ENCODE results near the gene KLHL28.

Gene KLHL28

DNA sequence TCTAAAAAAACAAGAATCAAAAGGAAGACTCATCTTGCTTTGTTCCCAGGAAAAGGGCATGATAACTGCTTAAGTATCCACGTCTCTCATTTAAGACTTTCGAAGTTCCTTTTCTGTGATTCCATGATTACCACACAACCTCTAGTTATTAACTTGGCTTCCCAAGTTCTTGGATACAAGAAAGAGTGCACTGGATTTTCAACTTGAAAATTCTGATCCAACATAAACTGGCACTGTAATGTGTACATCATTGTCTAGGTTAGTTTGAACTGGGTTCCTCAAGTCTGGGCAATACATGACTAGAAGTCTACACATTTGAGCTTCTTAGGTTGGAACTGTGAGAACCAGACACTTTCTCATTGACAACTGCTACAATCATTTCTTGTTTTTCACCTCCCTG lies 1.6 kb downstream of the KLHL28 start:
- DNase-seq (ENCODE audit: low read depth in 2 of 2), result no peak

DNA sequence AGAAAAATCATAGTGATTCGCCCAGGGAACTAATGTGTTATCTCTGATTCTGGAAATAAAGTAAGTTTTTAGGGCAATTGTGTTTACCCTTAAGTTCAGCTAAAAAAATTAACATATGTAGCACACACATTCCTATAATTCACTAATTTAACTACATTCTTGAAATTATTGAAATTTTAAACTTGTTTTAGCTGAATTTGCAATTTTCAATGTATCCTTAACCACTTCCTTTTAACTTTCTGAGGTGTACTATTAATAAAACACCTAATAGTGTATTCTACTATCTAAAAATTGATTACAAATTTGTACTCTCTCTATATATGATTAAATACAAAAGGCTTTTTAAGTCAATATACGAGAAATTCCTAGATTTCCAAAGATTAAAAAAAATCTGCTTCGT lies 2.2 kb downstream of the KLHL28 start:
- no peak for DNase-seq (ENCODE audit: low read depth in 2 of 2)

DNA sequence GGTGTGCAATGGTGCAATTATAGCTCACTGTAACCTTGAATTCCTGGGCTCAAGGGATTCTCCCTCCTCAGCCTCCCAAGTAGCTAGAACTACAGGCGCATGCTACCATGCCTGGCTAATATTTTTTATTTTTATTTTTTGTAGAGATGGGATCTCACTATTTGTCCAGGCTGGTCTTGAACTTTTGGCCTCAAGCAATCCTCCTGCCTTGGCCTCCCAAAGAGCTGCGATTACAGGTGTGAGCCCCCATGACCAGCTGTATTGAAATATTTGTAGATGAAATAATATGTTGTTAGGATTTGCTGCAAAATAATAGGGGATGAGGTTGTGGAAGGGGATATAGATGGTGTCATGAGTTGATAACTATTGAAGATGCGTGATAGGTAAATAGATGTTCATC lies 4.9 kb downstream of the KLHL28 start:
- DNase-seq (ENCODE audit: low read depth in 2 of 2), result no peak

DNA sequence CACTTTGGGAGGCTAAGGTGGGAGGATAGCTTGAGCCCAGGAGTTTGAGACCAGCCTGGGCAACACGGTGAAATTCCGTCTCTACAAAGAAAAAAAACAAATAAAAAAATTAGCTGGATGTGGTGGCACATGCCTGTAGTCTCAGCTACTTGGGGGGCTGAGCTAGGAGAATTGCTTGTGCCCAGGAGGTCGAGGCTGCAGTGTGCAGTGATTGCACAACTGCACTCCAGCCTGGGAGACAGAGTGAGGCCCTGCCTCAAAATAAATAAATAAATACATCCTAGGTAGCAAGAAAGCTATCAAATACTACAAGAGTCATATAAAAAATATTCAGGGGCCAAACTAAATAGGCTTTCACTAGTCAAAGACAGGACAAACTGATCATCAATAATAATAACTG lies 6.2 kb downstream of the KLHL28 start:
- no peak for DNase-seq (ENCODE audit: low read depth in 2 of 2)

DNA sequence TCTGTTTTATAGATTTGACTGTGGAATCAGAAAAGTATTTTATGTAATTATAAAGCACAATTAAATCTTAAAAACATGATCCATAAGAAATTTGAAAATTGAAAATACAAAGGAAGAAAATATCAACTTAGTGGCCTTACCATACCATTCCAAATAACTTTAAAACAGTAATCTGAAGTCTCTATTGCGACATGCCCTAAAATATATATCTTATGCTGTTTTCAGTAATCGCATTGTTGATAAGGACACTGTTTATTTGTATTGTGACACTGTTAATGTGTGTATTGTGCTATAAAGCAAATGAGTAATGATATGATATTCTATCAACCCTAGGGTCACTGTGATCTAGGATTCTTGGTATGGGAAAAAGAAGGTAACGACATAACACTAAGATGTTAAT lies 7.0 kb downstream of the KLHL28 start:
- DNase-seq (ENCODE audit: low read depth in 2 of 2), result no peak

DNA sequence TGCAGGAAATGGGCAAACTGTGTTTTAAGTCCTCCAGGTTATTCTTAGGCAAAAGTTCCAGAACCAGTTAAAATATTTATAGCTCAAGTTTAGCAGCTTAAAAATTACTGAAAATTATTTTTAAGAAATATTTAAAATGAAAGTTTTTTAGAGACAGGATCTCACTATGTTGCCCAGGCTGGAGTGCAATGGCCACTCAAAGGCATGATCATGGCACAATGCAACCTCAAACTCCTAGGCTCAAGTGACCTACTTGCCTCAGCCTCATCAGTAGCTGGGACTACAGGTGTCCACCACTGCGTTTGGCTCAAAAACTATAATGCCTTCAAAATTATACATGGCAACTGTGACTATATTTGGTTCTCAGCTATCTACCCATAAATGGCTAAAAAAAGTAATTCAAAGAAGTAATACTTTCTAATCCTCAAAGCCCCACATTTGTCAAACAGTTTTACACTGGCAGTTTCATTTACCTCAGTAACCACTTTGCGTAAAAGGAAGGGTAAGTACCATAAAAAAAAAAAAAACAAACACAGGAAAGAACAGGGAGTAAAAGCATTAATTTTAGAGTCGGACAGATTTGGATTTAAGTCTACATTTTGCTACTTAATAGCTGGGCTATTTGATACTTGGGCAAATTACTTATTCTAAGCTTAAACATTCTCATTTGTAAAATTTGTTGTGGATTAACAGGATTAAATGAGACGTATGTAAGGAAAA lies 9.2 kb downstream of the KLHL28 start:
- no peak for DNase-seq (ENCODE audit: low read depth in 2 of 2)

DNA sequence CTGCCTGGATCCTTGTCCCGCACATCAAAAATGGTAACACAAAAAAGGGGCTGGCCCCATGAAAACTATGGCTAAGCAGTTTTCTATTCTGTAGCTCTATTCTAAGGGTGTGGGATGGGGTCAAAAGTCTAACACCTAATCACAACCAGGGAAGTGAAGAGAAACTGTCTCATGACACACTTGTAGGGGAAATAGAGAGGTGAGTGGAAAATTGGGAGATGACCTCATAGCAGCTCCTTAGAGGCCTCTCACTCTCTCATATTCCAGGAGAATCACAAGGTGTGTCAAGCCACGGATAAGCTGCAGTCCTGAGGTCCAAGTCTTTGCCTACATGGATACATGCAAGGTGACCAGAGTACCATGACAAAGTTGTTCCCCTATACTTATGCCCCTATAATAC lies 10.7 kb downstream of the KLHL28 start:
- no peak for DNase-seq (ENCODE audit: low read depth in 2 of 2)

DNA sequence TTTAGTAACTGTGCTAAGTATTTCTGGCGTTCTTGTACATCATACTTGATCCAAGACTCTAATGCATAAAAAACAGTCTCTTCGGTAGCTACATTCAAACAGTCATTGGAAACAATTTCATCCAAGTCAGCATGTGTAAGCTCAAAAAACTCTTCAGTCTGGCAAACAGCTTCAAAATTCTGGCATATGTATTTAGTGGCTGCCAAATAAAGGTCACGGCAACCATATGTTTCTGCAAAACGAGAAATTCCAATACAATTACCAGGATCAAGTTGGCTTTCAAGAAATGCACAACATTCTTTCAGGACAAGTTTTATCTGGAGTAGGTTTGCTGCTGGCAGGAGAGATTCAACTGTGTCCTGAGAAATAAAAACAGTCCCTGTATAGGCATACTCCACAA lies 16.5 kb downstream of the KLHL28 start:
- DNase-seq (ENCODE audit: low read depth in 2 of 2), result no peak

DNA sequence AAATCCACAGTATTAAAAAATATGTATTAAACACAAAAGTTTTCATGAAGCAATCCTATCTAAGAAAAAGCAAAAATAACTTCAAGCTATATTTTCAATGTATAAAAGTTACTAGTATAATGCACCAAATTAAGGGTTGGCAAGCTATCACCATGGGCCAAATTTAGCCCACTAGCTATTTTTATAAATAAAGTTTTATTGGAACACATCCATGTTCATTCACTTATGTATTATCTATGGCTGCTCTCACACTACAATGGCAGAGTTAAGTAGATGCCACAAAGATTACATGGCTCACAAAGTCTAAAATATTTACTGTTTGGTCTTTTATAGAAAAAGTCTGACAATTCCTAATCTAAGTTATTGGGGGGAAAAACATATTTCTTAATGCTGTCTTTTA lies 17.6 kb downstream of the KLHL28 start:
- DNase-seq (ENCODE audit: low read depth in 2 of 2), result no peak

DNA sequence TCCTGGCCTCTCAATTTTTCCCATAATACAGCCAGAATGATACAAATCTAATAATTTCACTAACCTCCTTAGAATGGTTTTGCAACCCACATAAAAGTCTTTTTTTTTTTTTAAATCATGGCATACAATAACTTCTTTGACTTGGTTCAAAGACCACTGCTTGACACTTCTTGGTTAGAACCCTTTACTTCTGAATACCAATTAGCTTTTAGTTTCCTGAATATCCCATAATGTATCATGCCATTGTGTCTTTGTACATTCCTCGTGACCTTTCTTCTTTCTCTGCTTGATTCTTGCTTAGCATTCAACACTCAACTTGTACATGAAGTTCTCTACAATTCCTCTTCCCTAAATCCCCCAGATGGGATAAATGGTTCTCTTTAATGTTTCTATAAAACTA lies 19.3 kb downstream of the KLHL28 start:
- no peak for DNase-seq (ENCODE audit: low read depth in 2 of 2)

DNA sequence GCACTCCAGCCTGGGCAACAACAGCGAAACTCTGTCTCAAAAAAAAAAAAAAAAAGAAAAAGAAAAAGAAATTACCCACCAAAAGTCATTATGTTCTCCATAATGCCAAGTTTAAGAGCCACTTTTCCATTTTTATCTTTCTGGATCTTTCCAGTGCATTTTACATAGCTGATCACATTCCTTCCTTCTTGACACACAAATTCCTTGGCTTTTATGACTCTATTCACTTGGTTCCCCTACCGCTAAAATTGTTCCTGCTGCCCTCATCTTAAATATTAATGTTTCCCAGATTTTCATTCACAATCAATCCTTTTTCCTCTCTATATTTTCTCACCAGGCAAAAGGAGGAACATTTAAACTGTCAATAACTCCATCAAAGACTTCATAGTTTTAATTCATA lies 20.2 kb downstream of the KLHL28 start:
- DNase-seq (ENCODE audit: low read depth in 2 of 2), result no peak

DNA sequence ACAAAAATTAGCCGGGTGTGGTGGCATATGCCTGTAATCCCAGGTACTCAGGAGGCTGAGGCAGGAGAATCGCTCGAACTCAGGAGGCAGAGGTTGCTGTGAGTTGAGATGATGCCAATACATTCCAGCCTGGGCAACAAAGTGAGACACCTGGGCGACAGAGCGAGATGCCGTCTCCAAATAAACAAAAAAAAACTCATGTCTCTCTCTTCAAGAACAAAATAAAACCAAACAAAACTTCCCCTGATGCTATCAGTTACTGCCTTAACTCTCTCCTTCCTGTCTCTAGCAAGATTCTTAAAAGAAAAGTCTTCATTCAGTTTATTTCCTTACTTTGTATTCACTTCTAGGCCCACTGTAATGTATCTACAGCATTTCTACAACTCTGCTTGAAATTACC lies 20.8 kb downstream of the KLHL28 start:
- no peak for DNase-seq (ENCODE audit: low read depth in 2 of 2)

DNA sequence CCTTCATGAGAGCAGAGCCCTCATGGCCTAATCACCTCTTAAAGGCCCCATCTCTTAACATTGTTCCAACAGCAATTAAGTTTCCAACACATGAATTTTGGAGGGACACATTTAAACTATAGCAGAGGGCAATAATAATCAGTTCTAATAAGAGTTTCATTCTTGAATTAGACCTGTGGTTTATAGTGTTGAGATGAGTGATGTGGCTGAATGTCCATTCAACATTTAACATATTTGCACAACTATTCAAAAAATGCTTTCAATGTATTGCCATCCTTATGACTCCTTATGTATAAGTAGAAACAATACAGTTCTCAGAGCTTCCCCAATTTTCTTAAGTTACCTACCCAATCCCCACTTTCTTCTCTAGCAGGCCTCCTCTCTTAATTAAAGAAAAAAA lies 21.5 kb downstream of the KLHL28 start:
- no peak for DNase-seq (ENCODE audit: low read depth in 2 of 2)

DNA sequence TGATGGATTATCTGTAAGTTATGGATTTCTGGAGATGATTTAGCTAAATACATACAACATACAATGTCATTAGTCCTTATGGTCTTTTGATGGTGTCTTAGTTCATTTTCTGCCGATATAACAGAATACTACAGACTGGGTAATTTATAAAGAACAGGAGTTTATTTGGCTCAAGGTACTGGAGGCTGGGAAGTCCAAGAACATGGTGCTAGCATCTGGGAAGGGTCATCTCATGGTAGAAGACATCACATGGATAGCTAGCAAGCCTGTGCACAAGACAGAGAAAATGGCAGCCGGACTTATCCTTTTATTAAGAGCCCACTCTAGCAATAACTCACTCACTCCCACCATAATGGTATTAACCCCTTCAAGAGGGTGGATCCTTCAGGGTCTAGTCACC lies 24.2 kb downstream of the KLHL28 start:
- no peak for DNase-seq (ENCODE audit: low read depth in 2 of 2)

DNA sequence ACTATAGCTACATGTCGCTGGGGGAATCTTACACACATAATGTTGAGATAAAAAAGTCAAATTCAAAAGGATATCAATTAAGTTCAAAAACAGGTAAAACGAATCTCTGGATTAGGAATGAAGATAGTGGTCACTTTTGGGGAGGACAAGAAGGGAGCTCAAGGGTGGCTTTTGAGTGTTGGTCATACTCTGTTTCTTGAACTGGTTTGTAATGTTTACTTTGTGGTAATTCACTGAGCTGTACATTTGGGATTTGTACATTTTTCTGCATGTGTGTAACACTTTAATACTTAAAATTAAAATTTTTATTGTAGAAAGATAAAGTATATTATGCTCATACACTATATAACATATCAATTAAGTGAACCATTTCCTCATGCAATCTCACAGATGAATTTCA lies 26.6 kb downstream of the KLHL28 start:
- no peak for DNase-seq (ENCODE audit: low read depth in 2 of 2)

DNA sequence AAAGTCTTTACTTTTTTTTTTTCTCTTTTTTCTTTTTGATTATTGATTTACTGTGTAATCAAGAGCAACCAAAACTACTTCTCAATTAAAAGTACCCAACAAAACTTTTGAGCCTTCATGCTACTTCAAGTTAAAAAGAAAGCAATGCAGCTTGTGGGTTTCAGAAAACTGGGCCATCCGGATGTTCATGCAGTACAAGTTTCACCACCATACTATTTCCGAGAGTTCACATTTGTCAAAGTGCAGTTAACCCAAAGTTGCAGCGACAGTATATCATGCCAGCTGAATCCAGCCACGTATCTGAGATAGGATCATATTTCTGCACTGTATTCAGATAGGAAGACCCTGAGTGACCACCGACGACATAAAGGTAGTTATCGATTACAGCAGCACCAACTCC lies 33.0 kb downstream of the KLHL28 start:
- no peak for DNase-seq (ENCODE audit: low read depth in 2 of 2)

DNA sequence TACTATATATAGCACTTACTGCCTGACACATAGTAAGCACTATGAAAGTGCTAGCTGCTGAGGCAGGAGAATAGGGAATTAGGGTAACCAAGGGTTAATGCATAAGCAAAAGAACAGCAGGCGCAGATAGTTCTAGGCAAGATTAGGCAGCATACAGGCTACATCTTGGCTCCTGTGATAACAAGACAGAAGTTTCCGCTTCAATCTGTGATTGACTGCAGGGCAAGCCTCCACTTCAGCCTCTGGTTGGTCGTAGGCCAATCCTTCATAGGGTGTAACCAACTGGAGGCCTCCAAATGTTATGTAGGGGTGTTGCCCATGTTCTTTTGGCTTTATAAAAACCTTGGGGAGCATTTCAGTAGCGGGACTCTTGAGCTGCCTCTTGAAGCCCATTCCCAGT lies 46.9 kb downstream of the KLHL28 start:
- no peak for DNase-seq (ENCODE audit: low read depth in 2 of 2)

DNA sequence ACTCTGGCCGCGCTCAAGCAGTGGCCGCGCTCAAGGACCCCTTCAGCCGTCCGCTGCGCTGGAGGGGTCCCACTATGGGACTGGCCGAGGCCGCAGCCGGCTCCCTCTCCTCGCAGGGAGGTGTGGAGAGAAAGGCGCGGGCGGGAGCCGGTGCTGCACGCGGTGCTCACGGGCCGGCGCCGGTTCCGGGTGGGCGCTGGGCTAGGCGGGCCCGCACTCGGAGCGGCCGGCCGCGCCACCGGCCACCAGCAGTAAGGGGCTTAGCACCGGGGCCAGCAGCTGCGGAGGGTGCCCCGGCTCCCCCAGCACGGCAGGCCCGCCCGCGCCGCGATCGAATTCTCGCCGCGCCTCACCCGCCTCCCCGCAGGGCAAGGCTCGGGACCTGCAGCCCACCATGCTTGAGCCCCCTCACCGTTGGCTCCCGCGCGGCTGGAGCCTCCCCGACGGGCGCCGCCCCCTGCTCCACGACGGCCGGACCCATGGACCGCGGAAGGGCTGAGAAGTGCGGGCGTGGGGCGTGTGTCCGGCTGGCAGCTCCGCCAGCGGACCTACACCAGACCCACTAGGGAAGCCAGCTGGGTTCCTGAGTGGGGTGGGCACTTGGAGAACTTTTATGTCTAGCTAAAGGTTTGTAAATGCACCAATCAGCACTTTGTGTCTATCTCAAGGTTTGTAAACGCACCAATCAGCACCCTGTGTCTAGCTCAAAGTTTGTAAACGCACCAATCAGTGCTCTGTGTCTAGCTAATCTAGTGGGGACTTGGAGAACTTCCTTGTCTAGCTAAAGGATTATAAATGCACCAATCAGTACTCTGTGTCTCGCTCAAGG lies 49.5 kb downstream of the KLHL28 start:
- no peak for DNase-seq (ENCODE audit: low read depth in 2 of 2)

DNA sequence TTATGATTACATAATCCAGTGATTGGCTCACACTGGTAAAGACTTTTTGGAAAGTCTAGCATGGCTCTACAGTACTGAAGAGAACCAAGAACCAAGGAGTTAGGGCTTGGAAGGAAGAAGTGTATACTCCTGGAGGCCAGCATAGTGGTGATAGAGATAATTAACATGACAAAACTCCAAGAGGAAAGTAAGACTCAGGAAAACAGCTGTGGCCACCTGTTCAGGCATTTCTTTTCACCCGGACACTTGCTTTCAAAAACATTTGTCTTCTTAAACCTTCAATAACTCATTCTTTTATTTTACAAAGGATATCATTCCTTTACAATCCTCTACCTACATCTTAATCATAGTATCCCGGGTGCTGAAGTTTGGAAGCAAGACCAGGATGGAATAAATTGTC lies 50.9 kb downstream of the KLHL28 start:
- DNase-seq (ENCODE audit: low read depth in 2 of 2), result no peak

DNA sequence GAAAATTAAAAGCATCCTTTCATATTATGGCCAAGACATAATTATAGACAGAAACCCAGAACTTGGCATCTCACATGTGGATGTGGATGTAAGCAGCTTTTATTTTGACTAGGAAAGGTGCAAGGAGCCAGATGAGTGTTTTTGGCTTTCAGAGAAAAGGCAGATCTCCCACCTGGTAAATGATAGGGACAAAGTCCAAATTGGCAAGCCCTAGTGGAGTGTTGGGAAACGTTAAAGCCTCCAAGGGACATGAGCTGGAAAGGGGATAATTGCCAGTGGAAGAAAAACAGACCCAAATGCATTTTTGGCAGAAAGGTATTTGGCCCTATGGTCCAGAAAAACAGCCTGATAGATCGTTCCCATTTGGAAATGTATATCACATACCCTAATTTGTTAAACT lies 60.1 kb downstream of the KLHL28 start:
- DNase-seq (ENCODE audit: low read depth in 2 of 2), result no peak

DNA sequence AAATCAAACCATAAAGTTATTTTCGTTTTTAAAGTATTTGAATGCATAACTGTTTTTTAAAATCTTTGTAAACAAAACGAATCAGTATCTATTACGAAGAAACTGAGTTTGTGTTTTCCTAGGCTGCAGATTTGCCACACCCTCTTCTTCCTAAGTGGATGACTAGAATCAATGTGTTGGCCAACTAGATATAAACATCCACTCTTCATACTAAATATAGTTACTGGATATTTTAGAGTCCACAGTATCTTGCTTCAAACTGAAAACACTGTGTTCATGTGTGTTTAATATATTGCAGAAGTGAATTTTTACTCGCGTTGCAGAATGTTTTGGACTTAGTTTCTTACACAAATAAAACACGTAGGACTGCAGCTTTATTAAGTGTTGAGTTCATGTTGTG lies 63.2 kb downstream of the KLHL28 start:
- no peak for DNase-seq (ENCODE audit: low read depth in 2 of 2)

DNA sequence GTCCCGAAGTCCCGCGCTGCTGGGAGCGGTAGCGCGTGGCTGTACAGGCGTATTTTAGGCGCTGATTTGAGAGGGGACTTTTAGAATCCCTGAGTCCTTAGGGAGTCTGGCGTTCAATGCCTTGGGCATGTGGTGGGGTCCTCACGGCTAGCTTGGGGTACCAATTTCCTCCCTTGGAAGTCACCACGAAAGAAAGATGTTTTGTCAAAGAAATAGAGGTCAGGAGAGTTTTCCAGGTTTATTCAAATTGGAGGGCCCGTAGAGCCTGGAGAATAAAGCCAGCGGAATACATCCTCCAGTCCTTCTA lies 63.9 kb downstream of the KLHL28 start:
- no peak for DNase-seq (ENCODE audit: low read depth in 2 of 2)

DNA sequence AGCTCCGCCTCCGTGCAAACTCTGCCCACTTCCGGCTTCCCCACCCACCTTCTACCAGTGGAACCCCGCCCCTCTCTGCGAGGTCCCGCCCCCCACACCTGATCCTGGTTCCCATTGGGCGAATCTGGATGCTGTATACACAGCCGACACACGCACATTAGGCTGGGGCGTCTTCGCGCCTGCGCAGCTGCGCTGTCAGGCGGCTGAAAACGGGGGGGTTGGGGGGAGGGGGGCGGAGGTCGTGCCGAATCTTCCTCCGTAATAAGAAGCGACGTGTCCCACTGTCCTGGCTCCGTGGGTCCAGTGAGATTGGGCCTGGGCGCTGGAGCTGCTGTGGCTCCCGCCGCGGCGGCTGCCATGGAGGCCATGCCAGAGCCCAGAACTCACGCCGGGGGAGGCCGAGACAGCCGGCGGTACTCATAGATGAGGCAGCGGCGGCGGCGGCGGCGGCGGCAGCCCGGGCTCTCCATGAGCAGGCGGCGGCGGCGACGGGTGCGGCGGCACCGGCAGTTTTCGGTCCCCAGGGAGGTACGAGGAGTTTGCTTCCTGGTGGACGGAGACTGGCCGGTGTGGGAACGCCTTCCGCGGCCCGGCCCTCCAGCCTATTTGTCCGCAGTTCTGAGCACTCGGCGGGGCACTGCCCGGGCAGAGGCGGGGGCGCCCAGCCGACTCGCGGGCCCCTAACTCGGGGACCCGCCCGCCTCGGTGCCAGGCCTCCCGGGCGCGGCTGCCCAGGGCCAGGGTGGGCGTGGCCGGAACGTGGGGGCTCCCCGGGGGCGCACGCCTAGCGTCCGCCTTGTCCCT lies 64.5 kb downstream of the KLHL28 start:
- peak; percentile 97 for DNase-seq (ENCODE audit: low read depth in 2 of 2)

All from stimulated activated CD4-positive, alpha-beta T cell treated with anti-CD3 and anti-CD28 coated beads, Interleukin-4, amount 100 ng/mL, for 48 hours (primary cell).